Stimulated activated CD4-positive, alpha-beta T cell treated with anti-CD3 and anti-CD28 coated beads, Interleukin-4, amount 100 ng/mL, for 48 hours (primary cell): ENCODE measurements around the gene CPNE2.
"Not testable (repeated sequence)": the region's sequence is repeated elsewhere in the genome, so short reads cannot be mapped to it uniquely, and the experiment has no call there.

Source experiments
- DNase-seq, 2 donors: peaks; one replicate each; pipeline ENCODE4 v3.0.0-alpha.2; 2020; ENCODE audit warnings: low read depth in 2 of 2

The CPNE2 gene

DNA sequence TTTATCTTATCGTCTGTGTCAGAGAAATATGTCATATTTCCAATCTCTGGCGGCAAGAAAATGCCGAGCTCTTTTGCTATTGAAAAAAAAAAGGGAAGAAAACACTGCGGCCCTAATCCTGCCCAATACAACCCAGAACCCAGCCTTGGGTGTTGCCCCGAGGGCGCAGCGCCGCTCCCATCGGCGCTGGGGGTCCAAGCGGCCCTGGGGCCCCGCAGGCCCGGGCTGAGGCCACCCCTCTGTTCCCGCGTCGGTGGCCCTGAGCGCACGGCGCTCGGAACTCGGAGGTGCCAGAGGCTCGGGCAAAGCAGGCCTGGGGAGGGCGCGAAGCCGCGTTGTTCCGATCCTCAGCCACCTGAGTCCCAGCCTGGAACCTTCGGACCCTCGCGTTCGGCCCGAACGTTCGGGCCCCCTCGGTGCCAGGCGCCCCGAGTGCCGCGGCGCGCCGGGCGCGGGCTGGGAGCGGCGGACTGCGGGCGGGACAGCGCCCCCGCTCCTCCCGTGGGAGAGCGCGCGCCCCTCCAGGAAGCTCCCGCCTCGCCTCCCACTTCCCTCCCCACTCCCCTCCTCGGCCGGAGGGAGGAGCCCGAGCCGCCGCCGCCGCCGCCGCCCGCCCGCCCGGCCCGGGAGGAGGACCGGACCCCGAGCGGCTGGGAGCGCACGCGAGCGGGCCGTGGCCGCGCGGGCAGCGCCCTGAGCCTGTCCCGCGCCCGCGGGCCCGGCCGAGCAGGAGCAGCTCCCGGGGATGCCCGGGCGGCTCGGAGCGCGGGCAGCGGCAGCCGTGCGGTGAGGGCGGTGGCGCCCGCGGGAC, at the start of gene CPNE2:
Gene CPNE2, plus strand, starts transcription at position 609 of the 811 bp plus-strand sequence. CDS start 18,160 bp downstream, outside the sequence.
- peak; percentile 24 to 37 for DNase-seq

- DNase-seq: no peak
These were observed 49.1 kb upstream of the CPNE2 start for GRCh38 chr16:57043248-57043647.

GRCh38 chr16:57044931-57045693, 47.3 kb upstream of the CPNE2 start:
- DNase-seq: no peak

DNA sequence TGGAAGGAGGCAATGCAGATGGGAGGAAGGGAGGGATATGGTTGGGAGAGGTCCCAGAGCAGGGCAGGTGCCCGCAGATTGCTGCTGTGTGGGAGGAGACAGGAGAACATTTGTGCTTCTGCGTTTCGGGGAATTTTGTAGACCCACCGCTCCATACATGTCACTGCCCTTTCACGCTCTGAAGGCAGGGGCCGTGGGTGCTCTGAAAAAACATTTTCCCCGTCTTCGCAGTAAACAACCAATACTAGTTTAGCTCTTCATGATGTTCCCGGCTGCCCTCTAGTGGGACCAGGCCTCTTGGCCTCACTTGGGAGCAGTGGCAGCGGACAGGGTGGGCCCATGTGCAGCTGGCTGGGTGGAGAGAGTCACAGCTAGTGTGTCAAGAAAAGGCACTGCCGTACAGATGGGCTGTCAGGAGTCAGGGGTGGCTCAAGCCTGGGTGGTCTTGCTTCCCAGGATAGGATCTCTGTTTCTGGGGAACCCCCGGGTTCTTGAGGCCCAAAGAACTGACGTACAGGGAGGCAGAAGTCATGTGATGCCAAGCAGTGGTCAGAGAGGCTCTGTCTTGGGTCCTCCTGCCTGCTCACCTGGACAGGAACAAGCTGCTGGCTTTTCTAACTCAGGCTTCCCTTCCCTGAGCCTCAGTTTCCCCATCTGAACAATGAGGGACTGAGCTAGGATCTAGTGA, 46.5 kb upstream of the CPNE2 start:
- DNase-seq: no peak

- no peak for DNase-seq
These were observed 44.3 kb upstream of the CPNE2 start for GRCh38 chr16:57048095-57048494.

DNA sequence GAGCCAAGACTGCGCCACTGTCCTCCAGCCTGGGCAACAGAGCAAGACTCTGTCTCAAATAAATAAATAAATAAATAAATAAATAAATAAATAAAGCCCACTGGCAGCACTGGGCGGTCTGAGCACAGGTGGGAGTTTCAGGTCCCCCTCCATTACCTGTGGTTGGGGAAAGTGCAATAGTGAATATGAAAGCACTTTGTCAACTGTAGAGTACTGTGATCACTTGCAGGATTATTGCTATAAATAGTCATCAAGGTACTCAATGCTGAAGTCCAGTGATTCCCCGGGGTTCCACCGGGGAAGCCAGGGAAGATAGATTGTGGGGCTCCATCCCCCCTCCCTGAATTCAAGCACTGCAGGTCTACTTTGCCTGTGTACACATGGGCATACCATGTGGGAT, 42.7 kb upstream of the CPNE2 start:
- no peak for DNase-seq

- no peak for DNase-seq
These were observed 40.6 kb upstream of the CPNE2 start for GRCh38 chr16:57051696-57052228.

- DNase-seq: no peak
These were observed 39.2 kb upstream of the CPNE2 start for GRCh38 chr16:57053206-57053605.

DNA sequence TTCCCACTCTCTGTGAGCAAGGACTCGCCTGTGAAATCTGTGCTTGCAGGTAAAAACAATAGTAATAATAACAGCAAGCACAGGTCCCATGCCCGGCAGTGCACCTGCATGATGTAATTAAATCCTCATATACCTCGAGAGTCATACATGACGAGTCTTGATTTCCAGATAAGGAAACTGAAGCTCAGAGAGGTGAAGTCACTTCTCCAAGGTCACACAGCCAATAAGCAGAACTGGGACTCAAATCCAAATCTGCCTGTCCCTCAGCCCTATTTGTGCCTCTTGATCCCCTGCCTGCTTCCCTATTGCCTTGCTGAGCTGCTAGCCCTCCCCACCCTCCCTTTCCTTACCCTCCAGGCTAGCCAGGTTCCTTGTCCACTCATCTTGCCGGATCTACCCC, 38.0 kb upstream of the CPNE2 start:
- no peak for DNase-seq

GRCh38 chr16:57054771-57055170, 37.6 kb upstream of the CPNE2 start:
- DNase-seq: no peak

GRCh38 chr16:57055671-57056070, 36.7 kb upstream of the CPNE2 start:
- no peak for DNase-seq

DNA sequence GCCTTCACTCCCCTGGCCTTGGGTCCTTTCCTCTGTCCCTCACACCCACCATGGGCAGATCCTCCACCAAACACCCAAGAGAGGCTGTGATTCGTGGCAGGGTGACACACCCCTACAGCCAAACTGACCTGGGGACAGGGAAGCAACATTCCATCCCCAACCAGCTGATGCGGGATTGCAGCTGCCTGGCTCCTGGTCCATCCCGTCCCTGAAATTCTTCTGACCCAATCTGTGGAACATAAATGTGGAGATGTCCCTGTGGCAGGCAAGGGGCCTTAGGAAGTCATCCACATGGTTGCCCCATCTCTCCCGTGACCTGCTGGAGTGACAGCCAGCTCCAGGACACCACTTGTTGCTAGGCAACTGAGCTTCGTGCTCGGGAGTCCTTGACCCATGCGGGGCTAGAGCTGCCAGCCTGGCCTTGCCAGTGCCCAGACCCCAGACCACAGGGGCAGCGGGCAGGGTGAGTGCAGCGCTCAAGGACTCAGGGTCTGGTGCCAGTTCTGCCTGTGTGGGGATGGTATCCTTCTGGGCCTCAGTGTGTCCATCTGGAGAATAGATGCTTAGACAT, 34.0 kb upstream of the CPNE2 start:
- DNase-seq: no peak

- DNase-seq: no peak
These were observed 31.9 kb upstream of the CPNE2 start for GRCh38 chr16:57060323-57061083.

- DNase-seq: no peak
These were observed 31.1 kb upstream of the CPNE2 start for GRCh38 chr16:57061084-57061905.

- no peak for DNase-seq
These were observed 30.1 kb upstream of the CPNE2 start for GRCh38 chr16:57062329-57062728.

DNA sequence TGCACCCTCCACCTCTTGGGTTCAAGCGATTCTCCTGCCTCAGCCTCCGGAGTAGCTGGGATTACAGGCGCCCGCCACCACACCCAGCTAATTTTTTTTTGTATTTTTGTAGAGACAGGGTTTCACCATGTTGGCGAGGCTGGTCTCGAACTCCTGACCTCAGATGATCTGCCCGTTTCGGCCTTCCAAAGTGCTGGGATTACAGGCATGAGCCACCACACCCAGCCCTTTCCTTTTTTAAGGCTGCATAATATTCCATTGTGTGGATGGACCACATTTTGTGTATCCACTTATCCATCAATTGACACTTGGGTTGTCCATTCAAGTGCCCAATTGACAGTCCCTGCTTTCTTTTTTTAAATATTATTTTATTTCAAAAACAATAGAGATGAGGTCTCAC, 29.2 kb upstream of the CPNE2 start:
- not testable (repeated sequence) for DNase-seq

- DNase-seq: no peak
These were observed 27.4 kb upstream of the CPNE2 start for GRCh38 chr16:57064995-57065394.

DNA sequence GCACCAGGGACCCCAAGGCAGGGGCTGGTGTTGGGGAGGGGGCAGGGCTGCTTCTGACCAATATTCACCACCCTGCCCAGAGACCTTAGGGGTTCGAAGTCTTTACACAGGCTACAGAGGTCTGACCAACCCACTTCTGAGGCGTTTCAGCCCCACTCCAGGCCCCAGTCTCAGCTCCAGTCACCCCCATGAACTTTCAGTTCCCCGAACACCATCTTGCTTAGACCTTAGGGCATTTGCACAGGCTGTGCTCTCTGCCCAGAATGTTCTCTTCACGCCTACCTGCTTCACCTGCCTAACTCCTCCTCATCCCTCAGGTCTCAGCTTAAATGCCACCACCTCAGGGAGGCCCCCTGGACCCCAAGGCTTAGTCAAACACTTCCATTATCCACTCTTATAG, 25.8 kb upstream of the CPNE2 start:
- DNase-seq: no peak

GRCh38 chr16:57067347-57067746, 25.0 kb upstream of the CPNE2 start:
- DNase-seq: no peak

DNA sequence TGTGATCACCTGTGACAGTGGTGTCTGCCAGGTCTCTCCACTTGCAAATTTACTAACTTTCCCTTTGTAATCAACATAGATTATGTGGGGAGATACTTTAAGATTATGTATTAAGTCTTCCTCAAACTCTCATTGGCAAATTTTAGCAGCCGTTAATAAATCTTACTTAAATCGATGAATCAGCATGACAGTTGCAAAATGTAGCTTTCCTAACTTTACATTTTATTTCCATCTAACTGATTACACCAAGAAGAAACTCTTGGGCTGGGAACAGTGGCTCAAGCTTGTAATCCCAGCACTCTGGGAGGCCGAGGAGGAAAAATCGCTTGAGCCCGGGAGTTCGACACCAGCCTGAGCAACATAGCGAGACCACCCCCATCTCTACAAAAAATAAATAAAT, 23.3 kb upstream of the CPNE2 start:
- DNase-seq: no peak
